Neural cell (in vitro differentiated cells): ENCODE measurements around the gene INSYN2B.

ENCODE experiments used
- CTCF ChIP-seq: fragments of 450-650 bp; IDR thresholded peaks from 2 replicates; pipeline ENCODE4 v1.5.1; 2014; ENCODE audit warnings: antibody characterized with exemption, mild to moderate bottlenecking, moderate library complexity; ENCODE audit not compliant: poor library complexity, severe bottlenecking
- EP300 ChIP-seq: fragments of 450-650 bp; conservative IDR thresholded peaks from 2 replicates; pipeline ENCODE4 v1.6.1; 2014; ENCODE audit warnings: antibody characterized with exemption, mild to moderate bottlenecking, moderate library complexity; ENCODE audit not compliant: poor library complexity, severe bottlenecking

- TF ChIP-seq EP300: no peak
- TF ChIP-seq CTCF: no peak
Measured at GRCh38 chr5:169889572-169889971, 90.7 kb downstream of the INSYN2B start.
